GM19193 (cell line): ENCODE data around the gene ITGB2.

ENCODE experiments used
- POLR2A ChIP-seq: IDR thresholded peaks from 4 replicates; pipeline ENCODE4 v1.6.1; 2011; ENCODE audit not compliant: insufficient read depth, insufficient read length; ENCODE audit errors: extremely low read depth

Gene ITGB2

GRCh38 chr21:44949161-44949778 is 28.6 kb upstream of the ITGB2 start:
- TF ChIP-seq POLR2A: no peak

GRCh38 chr21:44948426-44949120 is 27.9 kb upstream of the ITGB2 start:
- no peak for TF ChIP-seq POLR2A

GRCh38 chr21:44947930-44948331 is 27.2 kb upstream of the ITGB2 start:
- TF ChIP-seq POLR2A: no peak

GRCh38 chr21:44947111-44947929 is 26.6 kb upstream of the ITGB2 start:
- no peak for TF ChIP-seq POLR2A

DNA sequence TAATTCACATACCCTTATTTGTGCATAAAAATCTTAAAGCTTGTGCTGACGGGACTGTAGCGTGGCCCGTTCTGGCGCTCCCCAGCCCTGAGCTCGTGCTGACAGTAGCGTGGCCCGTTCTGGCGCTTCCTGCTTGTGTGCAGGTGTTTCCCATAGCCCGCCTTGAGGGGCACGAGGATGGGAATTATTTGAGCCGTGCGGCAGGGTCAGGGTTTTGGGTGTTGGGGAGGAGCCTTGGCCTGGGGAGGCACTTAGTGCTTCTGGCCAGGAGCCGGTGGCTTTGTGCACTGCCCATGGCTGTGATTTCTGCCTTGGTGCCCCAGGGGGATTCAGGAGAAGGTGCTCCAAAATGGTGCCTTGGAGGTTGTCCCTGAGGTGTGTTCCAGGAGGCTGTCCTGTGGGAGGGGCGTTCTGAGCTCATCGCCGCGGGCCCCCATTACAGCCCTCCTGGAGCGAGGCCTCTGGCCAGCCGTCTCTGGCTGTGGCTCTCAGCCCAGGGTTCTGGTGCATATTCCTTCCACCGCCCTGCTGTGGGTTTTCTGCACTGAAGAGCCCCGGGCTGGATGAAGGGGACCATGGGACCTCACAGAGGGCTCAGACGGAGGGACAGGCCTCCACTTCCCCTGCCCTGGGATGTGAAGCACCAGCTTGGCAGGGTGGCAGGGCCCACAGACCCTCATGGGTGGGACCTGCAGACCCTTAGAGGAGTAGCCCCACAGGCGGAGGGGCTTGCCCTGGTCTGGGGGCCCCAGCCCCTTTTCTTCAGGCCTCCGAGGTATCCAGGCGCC is 25.7 kb upstream of the ITGB2 start:
- TF ChIP-seq POLR2A: no peak

GRCh38 chr21:44944596-44944995 is 23.9 kb upstream of the ITGB2 start:
- TF ChIP-seq POLR2A: no peak

DNA sequence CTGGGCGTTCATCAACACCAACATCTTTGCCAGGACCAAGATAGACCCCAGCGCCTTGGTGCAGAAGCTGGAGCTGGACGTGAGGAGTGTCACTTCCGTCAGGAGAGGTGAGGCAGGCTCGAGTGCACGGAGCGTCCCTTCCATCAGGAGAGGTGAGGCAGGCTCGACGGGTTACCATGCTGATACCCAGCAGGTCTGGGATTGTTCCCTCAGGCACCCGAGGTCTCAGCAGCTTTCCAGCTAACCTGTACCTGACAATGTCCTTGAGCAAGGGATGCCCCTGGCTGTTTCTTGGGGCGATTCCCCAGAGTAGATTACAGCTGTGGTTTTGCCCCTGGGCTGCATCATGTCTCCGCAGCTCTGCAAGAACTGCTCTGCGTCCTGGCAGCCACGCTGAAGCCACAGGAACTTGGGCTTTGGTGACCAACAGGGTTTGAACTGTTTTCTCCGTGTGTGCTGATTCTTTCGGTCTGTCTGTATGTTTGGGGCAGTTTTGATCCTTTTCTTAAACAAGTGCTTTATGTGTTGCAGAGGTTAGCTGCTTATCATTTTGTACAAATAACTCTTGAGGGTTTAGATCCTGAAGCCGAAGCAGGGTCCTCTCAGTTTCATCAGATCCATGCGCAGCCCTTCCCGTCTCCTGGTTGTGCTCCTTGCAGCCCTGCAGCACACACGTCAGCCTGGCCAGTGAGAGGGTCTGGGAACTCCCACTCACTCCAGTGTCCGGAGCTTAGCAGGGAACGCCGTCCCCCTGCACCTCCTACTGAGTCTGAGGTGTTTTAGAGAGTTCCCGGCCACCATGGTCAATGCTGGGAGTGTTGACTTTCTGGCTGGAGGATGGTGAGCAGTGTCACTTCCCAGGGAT is 23.2 kb upstream of the ITGB2 start:
- TF ChIP-seq POLR2A: no peak

- TF ChIP-seq POLR2A: no peak
These were observed 22.4 kb upstream of the ITGB2 start for GRCh38 chr21:44943005-44943685.

- no peak for TF ChIP-seq POLR2A
These were observed 21.9 kb upstream of the ITGB2 start for GRCh38 chr21:44942566-44942965.

GRCh38 chr21:44941567-44941966 is 20.9 kb upstream of the ITGB2 start:
- no peak for TF ChIP-seq POLR2A

GRCh38 chr21:44940116-44940631 is 19.5 kb upstream of the ITGB2 start:
- no peak for TF ChIP-seq POLR2A

GRCh38 chr21:44939532-44940115 is 18.9 kb upstream of the ITGB2 start, which contains the start of gene SLX9:
Gene SLX9, plus strand, starts transcription at chr21:44940029. Its CDS starts 29 bp downstream, at chr21:44940058.
- TF ChIP-seq POLR2A: peak; percentile 85

GRCh38 chr21:44938772-44939531 is 18.3 kb upstream of the ITGB2 start:
- TF ChIP-seq POLR2A: no peak

- TF ChIP-seq POLR2A: no peak
These were observed 14.8 kb upstream of the ITGB2 start for GRCh38 chr21:44935533-44935927.
